ENCODE measurements around the gene MAP3K19.

MAP3K19 gene

GRCh38 chr2:134932864-134933526 lies 114.3 kb downstream of the MAP3K19 start:
- H3K79me2 ChIP-seq (ENCODE audit: control insufficient read depth, insufficient read depth, low read length, unreplicated experiment): peaks cover 94% of the 10 kb centered on the region
- H3K36me3 ChIP-seq (ENCODE audit: insufficient read depth, low read length): peaks cover 9% of the 10 kb centered on the region
- no peak overlapping the region for H3K27ac ChIP-seq (ENCODE audit: low read depth, low read length)
- no peak overlapping the region for H2AFZ ChIP-seq (ENCODE audit: low read length, unreplicated experiment)
- no peak overlapping the region for H3K4me3 ChIP-seq (ENCODE audit: low read depth, low read length)
- peaks cover 16% of the 10 kb centered on the region for H3K4me1 ChIP-seq (ENCODE audit: control insufficient read depth, insufficient read depth, low read length, unreplicated experiment)
- no peaks in the 10 kb centered on the region for H3K27me3 ChIP-seq (ENCODE audit: insufficient read depth, low read length)

- H3K36me3 ChIP-seq (ENCODE audit: insufficient read depth, low read length): peaks cover 12% of the 10 kb centered on the region
- H3K79me2 ChIP-seq (ENCODE audit: control insufficient read depth, insufficient read depth, low read length, unreplicated experiment): peaks cover 94% of the 10 kb centered on the region
- no peak overlapping the region for H2AFZ ChIP-seq (ENCODE audit: low read length, unreplicated experiment)
- H3K27me3 ChIP-seq (ENCODE audit: insufficient read depth, low read length): no peaks in the 10 kb centered on the region
- H3K4me3 ChIP-seq (ENCODE audit: low read depth, low read length): no peak overlapping the region
- H3K4me1 ChIP-seq (ENCODE audit: control insufficient read depth, insufficient read depth, low read length, unreplicated experiment): peaks cover 35% of the 10 kb centered on the region
- H3K27ac ChIP-seq (ENCODE audit: low read depth, low read length): peak overlapping the region; percentile 20
Measured at GRCh38 chr2:134927195-134927594, 120.1 kb downstream of the MAP3K19 start.

- H3K27ac ChIP-seq (ENCODE audit: low read depth, low read length): peak overlapping the region; percentile 20
- H3K4me1 ChIP-seq (ENCODE audit: control insufficient read depth, insufficient read depth, low read length, unreplicated experiment): peaks cover 43% of the 10 kb centered on the region
- peaks cover 94% of the 10 kb centered on the region for H3K79me2 ChIP-seq (ENCODE audit: control insufficient read depth, insufficient read depth, low read length, unreplicated experiment)
- no peaks in the 10 kb centered on the region for H3K27me3 ChIP-seq (ENCODE audit: insufficient read depth, low read length)
- H3K36me3 ChIP-seq (ENCODE audit: insufficient read depth, low read length): peaks cover 12% of the 10 kb centered on the region
- H2AFZ ChIP-seq (ENCODE audit: low read length, unreplicated experiment): no peak overlapping the region
- H3K4me3 ChIP-seq (ENCODE audit: low read depth, low read length): peak overlapping the region; percentile 27; the same call in 1 of the 2 replicates
Measured at GRCh38 chr2:134926231-134926931, 120.9 kb downstream of the MAP3K19 start.

GRCh38 chr2:134924912-134925311 lies 122.3 kb downstream of the MAP3K19 start:
- Histone ChIP-seq H3K27me3 (ENCODE audit: insufficient read depth, low read length) (no peaks in the 10 kb centered on the region), H3K4me1 (ENCODE audit: control insufficient read depth, insufficient read depth, low read length, unreplicated experiment) (peaks cover 47% of the 10 kb centered on the region), H3K4me3 (ENCODE audit: low read depth, low read length) (no peak overlapping the region), H2AFZ (ENCODE audit: low read length, unreplicated experiment) (no peak overlapping the region), H3K27ac (ENCODE audit: low read depth, low read length) (no peak overlapping the region), H3K79me2 (ENCODE audit: control insufficient read depth, insufficient read depth, low read length, unreplicated experiment) (peaks cover 95% of the 10 kb centered on the region), H3K36me3 (ENCODE audit: insufficient read depth, low read length) (peaks cover 12% of the 10 kb centered on the region)

DNA sequence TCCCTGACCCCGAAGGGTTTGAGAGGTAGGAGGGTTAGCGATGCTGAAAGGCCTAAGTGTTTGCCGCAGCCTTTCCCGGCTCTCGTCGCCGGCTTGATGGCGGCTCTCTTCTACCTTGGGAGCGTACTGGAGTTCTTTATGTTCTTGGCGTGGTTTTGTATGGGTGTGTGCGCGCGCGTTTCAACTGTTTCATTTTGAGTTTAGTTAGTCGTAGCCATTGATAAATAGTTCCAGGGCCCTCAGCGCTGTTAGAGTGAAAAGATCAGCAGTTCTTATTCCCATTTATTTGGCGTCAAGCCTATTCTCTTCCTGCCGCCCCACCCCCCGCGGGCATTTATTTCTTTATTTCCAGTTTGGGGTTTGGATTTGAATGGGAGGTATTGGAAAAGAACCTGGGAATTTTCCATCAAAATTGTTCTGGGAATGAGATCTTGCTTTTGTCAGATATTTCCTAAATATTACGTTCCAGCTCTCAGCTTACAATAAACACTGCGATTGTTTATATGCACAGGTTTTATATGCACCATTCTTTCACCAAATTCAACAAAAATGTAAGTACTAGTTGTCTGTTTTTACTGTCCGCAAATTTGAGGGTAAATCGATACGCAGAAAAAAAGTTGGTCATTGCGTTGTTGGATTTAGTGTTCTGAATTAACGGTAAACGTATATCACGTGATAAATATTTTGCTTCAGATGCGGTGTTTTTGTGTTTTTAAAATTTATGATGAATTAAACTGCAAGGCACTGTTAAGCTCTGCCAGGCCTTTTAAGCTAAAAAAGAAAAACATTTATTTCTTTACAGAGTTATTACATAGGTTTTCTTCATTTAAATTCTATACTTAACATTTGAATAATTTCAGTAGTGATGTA lies 127.7 kb downstream of the MAP3K19 start:
- H3K79me2 ChIP-seq (ENCODE audit: control insufficient read depth, insufficient read depth, low read length, unreplicated experiment): peaks cover 57% of the 10 kb centered on the region
- peaks cover 27% of the 10 kb centered on the region for H3K4me1 ChIP-seq (ENCODE audit: control insufficient read depth, insufficient read depth, low read length, unreplicated experiment)
- H3K4me3 ChIP-seq (ENCODE audit: low read depth, low read length): peak overlapping the region; percentile 90
- H3K27ac ChIP-seq (ENCODE audit: low read depth, low read length): peak overlapping the region; percentile 89
- H2AFZ ChIP-seq (ENCODE audit: low read length, unreplicated experiment): peak overlapping the region; percentile 59
- H3K36me3 ChIP-seq (ENCODE audit: insufficient read depth, low read length): peaks cover 5% of the 10 kb centered on the region; the same call in 1 of the 2 replicates
- H3K27me3 ChIP-seq (ENCODE audit: insufficient read depth, low read length): no peaks in the 10 kb centered on the region

GRCh38 chr2:134918526-134919340 lies 128.5 kb downstream of the MAP3K19 start, which contains the start of gene CCNT2:
TSS of gene CCNT2 (plus strand) at chr2:134918822. CDS start at chr2:134918855, 33 bp downstream.
- H3K4me3 ChIP-seq (ENCODE audit: low read depth, low read length): peak within 1 kb of the TSS; percentile 91
- H3K79me2 ChIP-seq (ENCODE audit: control insufficient read depth, insufficient read depth, low read length, unreplicated experiment): peaks cover 49% of the 10 kb centered on the region

DNA sequence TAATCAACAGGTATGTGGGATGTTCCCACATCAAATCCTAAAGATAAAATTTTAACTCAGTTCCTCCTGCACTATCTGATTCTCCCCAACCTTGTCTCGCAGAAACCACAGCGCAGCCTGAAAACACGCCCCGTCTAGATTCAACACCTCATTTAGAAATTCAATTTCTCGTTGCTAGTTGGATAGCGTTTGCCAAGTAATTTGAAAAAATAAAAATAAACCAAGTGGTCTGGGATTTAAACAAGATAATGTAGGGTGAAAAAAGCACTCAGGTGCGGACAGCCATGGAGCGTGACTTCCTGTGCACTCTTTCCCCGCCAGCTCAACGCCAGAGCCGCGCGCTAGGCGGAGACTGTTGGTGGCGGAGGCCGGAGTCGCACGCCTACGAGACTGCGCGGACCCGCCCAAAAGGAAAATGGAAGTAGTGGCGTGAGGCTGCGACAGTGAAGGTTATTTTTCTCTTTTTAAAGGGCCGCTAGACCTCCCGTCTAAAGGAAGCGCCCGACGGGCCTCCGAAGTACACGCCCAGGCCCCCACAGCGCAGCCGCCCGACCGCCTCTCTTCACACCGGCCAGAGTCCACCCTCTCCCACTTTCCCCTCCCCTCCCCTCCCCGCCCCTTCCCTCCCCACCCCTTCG lies 129.2 kb downstream of the MAP3K19 start:
- H2AFZ ChIP-seq (ENCODE audit: low read length, unreplicated experiment): peak overlapping the region; percentile 95
- peaks cover 43% of the 10 kb centered on the region for H3K79me2 ChIP-seq (ENCODE audit: control insufficient read depth, insufficient read depth, low read length, unreplicated experiment)
- peaks cover 27% of the 10 kb centered on the region for H3K4me1 ChIP-seq (ENCODE audit: control insufficient read depth, insufficient read depth, low read length, unreplicated experiment)
- no peaks in the 10 kb centered on the region for H3K27me3 ChIP-seq (ENCODE audit: insufficient read depth, low read length)
- H3K27ac ChIP-seq (ENCODE audit: low read depth, low read length): peak overlapping the region; percentile 89
- H3K36me3 ChIP-seq (ENCODE audit: insufficient read depth, low read length): no peaks in the 10 kb centered on the region
- peak overlapping the region; percentile 91 for H3K4me3 ChIP-seq (ENCODE audit: low read depth, low read length)

More at GRCh38 chr2:134918526-134919340, 128.5 kb downstream of the MAP3K19 start, which contains the start of gene CCNT2:
- peak within 1 kb of the TSS; percentile 89 for H3K27ac ChIP-seq (ENCODE audit: low read depth, low read length)
- H3K4me1 ChIP-seq (ENCODE audit: control insufficient read depth, insufficient read depth, low read length, unreplicated experiment): peaks cover 27% of the 10 kb centered on the region
- H3K27me3 ChIP-seq (ENCODE audit: insufficient read depth, low read length): no peaks in the 10 kb centered on the region
- peak within 1 kb of the TSS; percentile 95 for H2AFZ ChIP-seq (ENCODE audit: low read length, unreplicated experiment)
- peaks cover 2% of the 10 kb centered on the region; the same call in 1 of the 2 replicates for H3K36me3 ChIP-seq (ENCODE audit: insufficient read depth, low read length)

DNA sequence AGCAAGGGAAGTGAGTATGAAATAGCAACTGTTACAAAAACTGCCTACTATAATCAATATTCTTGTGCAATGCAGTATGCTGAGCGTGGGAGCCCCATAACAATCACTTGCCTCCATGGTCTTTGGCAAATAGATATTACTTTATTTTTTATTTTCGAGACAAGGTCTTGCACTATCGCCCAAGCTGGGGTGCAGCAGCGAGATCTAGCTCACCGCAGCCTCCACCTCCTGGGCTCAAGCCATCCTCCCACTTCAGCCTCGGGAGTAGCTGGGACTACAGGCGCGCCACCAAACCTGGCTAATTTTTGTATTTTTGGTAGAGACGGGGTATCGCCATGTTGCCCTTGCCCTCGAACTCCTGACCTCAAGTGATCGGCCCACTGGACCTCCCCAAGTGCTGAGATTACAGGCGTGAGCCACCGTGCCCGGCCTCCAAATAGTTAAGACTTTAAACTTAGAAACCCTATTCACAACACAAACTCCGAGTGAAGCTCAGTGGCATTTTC lies 129.8 kb downstream of the MAP3K19 start:
- H3K27ac ChIP-seq (ENCODE audit: low read depth, low read length): peak overlapping the region; percentile 89
- H2AFZ ChIP-seq (ENCODE audit: low read length, unreplicated experiment): peak overlapping the region; percentile 95
- H3K79me2 ChIP-seq (ENCODE audit: control insufficient read depth, insufficient read depth, low read length, unreplicated experiment): peaks cover 37% of the 10 kb centered on the region
- H3K27me3 ChIP-seq (ENCODE audit: insufficient read depth, low read length): no peaks in the 10 kb centered on the region
- peaks cover 23% of the 10 kb centered on the region for H3K4me1 ChIP-seq (ENCODE audit: control insufficient read depth, insufficient read depth, low read length, unreplicated experiment)
- no peaks in the 10 kb centered on the region for H3K36me3 ChIP-seq (ENCODE audit: insufficient read depth, low read length)
- H3K4me3 ChIP-seq (ENCODE audit: low read depth, low read length): peak overlapping the region; percentile 91
